Calu3 (cell line): ENCODE results near the gene NHERF1. TPM values are rescaled to one million over a fixed set of nuclear protein-coding genes. Genes with fewer than 3 reads are reported as not detected.

Source experiments
- BruUV-seq: library from RNA; stranded (reverse); fragments of 400-500 nt; replicated peaks from 2 replicates; lab custom pipeline; 2021; lab: Mats Ljungman, UMichigan
- CTCF ChIA-PET: fragments of 300-600 bp; sonication (Branson Sonifier 250); formaldehyde crosslinking; loops from one replicate; lab custom pipeline; 2022; ENCODE audit warnings: antibody characterized with exemption; lab: Charles Lee
- DNase-seq: peaks from one replicate; pipeline ENCODE4 v3.0.0; 2022
- H3K27ac Mint-ChIP-seq: one replicate; pipeline ENCODE4 v1.8.0; 2022; ENCODE audit warnings: mixed read lengths; ENCODE audit not compliant: unreplicated experiment
- H3K27me3 Mint-ChIP-seq: one replicate; pipeline ENCODE4 v1.8.0; 2022; ENCODE audit warnings: mixed read lengths; ENCODE audit not compliant: unreplicated experiment
- H3K36me3 Mint-ChIP-seq: one replicate; pipeline ENCODE4 v1.8.0; 2022; ENCODE audit warnings: mild to moderate bottlenecking, moderate library complexity, mixed read lengths; ENCODE audit not compliant: insufficient read depth, unreplicated experiment
- H3K4me1 Mint-ChIP-seq: one replicate; pipeline ENCODE4 v1.8.0; 2022; ENCODE audit warnings: mild to moderate bottlenecking, low read depth, mixed read lengths; ENCODE audit not compliant: unreplicated experiment
- H3K4me3 Mint-ChIP-seq: one replicate; pipeline ENCODE4 v1.8.0; 2022; ENCODE audit warnings: mild to moderate bottlenecking, low read depth, moderate library complexity, mixed read lengths; ENCODE audit not compliant: unreplicated experiment
- H3K9me3 Mint-ChIP-seq: one replicate; pipeline ENCODE4 v1.8.0; 2022; ENCODE audit warnings: low read depth, mixed read lengths; ENCODE audit not compliant: unreplicated experiment
- CTCF ChIP-seq: fragments of 200-600 bp; IDR thresholded peaks from one replicate; pipeline ENCODE4 v1.8.0; 2022; ENCODE audit warnings: antibody characterized with exemption; ENCODE audit not compliant: unreplicated experiment
- intact Hi-C: fragments of 100-400 bp; cut with micrococcal nuclease; formaldehyde crosslinking; loops from one replicate; pipeline ENCODE4 v1.10.0; 2022; ENCODE audit not compliant: unreplicated experiment
- total RNA-seq: library from RNA; stranded (reverse); gene quantifications from 2 replicates; pipeline ENCODE4 v1.2.3, GENCODE V29; 2022

Gene NHERF1
- total RNA-seq, 1 experiment from 2014 or later, result 114 TPM

DNA sequence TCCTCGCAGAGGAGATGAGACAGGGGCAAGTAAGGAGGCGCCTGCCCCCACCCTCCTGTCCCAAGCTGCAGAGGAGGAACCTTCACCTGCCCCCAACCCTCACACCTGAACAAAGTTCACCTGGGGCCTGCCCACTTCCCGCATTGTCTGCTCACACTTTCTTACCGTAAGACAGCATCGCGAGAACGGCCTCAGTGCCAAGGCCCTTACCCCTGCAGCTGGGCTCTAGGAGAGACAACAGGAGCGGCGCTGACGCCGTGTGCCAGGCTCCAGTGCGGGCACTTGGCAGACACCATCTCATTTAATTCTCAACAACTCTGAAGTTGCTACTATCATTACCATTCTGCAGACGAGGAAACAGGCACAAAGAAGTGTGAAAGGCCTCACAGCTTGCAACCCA is 23.6 kb downstream of the NHERF1 start:
- Mint-ChIP-seq H3K27me3 (no peaks in the 10 kb centered on the region), H3K4me3 (no peak overlapping the region), H3K36me3 (peaks cover 84% of the 10 kb centered on the region), H3K4me1 (peaks cover 40% of the 10 kb centered on the region), H3K27ac (no peak overlapping the region), H3K9me3 (no peaks in the 10 kb centered on the region)
- intact Hi-C loops, result no loop called here
- DNase-seq, result no peak
- no TSS peak for BruUV-seq
- no peak for TF ChIP-seq CTCF
- CTCF ChIA-PET, result no interaction called here

- H3K9me3 Mint-ChIP-seq, result no peaks in the 10 kb centered on the region
- no TSS peak for BruUV-seq
- TF ChIP-seq CTCF, result no peak
- intact Hi-C loops, result no loop called here
- no peaks in the 10 kb centered on the region for H3K27me3 Mint-ChIP-seq
- peaks cover 35% of the 10 kb centered on the region for H3K4me1 Mint-ChIP-seq
- DNase-seq, result no peak
- peaks cover 74% of the 10 kb centered on the region for H3K36me3 Mint-ChIP-seq
- CTCF ChIA-PET, result interaction anchor here (1.0 kb wide), 1 partner anchor 17 kb away, joined by 5 read pairs; no protein-coding TSS in a partner anchor
- no peak overlapping the region for H3K27ac Mint-ChIP-seq
- no peak overlapping the region for H3K4me3 Mint-ChIP-seq
Measured at GRCh38 chr17:74773414-74773813, 25.0 kb downstream of the NHERF1 start.

GRCh38 chr17:74773871-74774286 is 25.5 kb downstream of the NHERF1 start:
- no peak for TF ChIP-seq CTCF
- intact Hi-C loops, result no loop called here
- no peak for DNase-seq
- Mint-ChIP-seq H3K27ac (no peak overlapping the region), H3K9me3 (no peaks in the 10 kb centered on the region), H3K4me3 (no peak overlapping the region), H3K4me1 (peaks cover 30% of the 10 kb centered on the region), H3K27me3 (no peaks in the 10 kb centered on the region), H3K36me3 (peaks cover 69% of the 10 kb centered on the region)
- CTCF ChIA-PET, result interaction anchor here (1.0 kb wide), 1 partner anchor 17 kb away, joined by 5 read pairs; no protein-coding TSS in a partner anchor
- BruUV-seq, result no TSS peak

DNA sequence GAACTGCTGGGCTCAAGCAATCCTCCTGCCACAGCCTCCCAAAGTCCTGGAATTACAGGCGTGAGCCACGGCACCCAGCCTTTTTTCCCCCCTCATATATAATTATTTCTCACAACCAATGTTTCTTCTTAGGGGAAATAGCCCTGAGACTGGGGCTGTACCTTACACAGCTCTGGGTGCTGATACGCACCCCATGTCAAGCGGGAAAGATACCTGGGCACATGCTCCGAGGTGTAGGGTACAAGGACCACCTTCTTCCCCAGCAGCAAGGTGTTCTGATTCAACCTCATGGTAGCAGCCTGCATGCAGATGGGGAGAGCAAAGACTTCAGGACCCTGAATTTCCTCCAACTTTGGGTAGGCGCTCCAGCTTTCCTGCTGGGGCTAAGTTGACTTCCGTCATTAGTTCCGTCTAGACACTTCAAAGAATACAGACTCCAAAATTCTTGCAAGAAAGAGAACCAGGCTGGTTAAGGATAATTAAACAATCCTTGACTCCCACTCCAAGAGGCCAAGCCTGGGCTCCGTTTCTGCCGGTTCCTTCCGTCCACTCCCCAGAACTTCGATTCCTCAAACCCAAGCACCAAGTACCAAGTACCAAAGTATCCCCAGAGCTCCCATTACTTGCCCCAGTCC is 27.1 kb downstream of the NHERF1 start:
- H3K4me1 Mint-ChIP-seq, result peaks cover 15% of the 10 kb centered on the region
- peak overlapping the region; percentile 93 for H3K27ac Mint-ChIP-seq
- no peak for TF ChIP-seq CTCF
- TSS peak; percentile 80 for BruUV-seq
- H3K27me3 Mint-ChIP-seq, result no peaks in the 10 kb centered on the region
- peak overlapping the region; percentile 98 for H3K4me3 Mint-ChIP-seq
- DNase-seq, result no peak
- intact Hi-C loops, result no loop called here
- CTCF ChIA-PET, result interaction anchor here (1.2 to 1.7 kb wide), 4 partner anchors 16 to 118 kb away, joined by 3 to 6 read pairs (median 4); no protein-coding TSS in a partner anchor
- no peaks in the 10 kb centered on the region for H3K9me3 Mint-ChIP-seq
- peaks cover 53% of the 10 kb centered on the region for H3K36me3 Mint-ChIP-seq
